GM21723 (cell line): Measurements from ENCODE around the gene YWHAB.

Experiments
- ATAC-seq: cut with Tn5 transposase; IDR thresholded peaks from one replicate; pipeline ENCODE4 v1.9.1; 2021; ENCODE audit warnings: mild to moderate bottlenecking, moderate library complexity; ENCODE audit not compliant: unreplicated experiment

The YWHAB gene

GRCh38 chr20:44911264-44911921 is 25.9 kb downstream of the YWHAB start:
- no peak for ATAC-seq

GRCh38 chr20:44912189-44912588 is 26.7 kb downstream of the YWHAB start:
- ATAC-seq = no peak

- no peak for ATAC-seq
Observed at GRCh38 chr20:44914924-44915323, 29.4 kb downstream of the YWHAB start.

- no peak for ATAC-seq
Observed at GRCh38 chr20:44916586-44916985, 31.1 kb downstream of the YWHAB start.

- no peak for ATAC-seq
Observed at GRCh38 chr20:44917399-44917798, 31.9 kb downstream of the YWHAB start.

GRCh38 chr20:44918342-44918741 is 32.8 kb downstream of the YWHAB start:
- ATAC-seq = no peak

- no peak for ATAC-seq
Observed at GRCh38 chr20:44918761-44919160, 33.3 kb downstream of the YWHAB start.

- no peak for ATAC-seq
Observed at GRCh38 chr20:44921447-44921846, 35.9 kb downstream of the YWHAB start.

GRCh38 chr20:44924541-44924940 is 39.0 kb downstream of the YWHAB start:
- ATAC-seq = no peak

GRCh38 chr20:44928595-44928994 is 43.1 kb downstream of the YWHAB start:
- ATAC-seq = no peak

GRCh38 chr20:44930517-44931168 is 45.1 kb downstream of the YWHAB start:
- no peak for ATAC-seq

GRCh38 chr20:44931911-44932310 is 46.4 kb downstream of the YWHAB start:
- ATAC-seq = no peak

- ATAC-seq = no peak
Observed at GRCh38 chr20:44932916-44933315, 47.4 kb downstream of the YWHAB start.

GRCh38 chr20:44936510-44936909 is 51.0 kb downstream of the YWHAB start:
- ATAC-seq = no peak

- no peak for ATAC-seq
Observed at GRCh38 chr20:44938637-44939036, 53.1 kb downstream of the YWHAB start.

GRCh38 chr20:44941120-44941691 is 55.7 kb downstream of the YWHAB start:
- no peak for ATAC-seq

GRCh38 chr20:44942264-44942973 is 56.9 kb downstream of the YWHAB start:
- no peak for ATAC-seq

- ATAC-seq = no peak
Observed at GRCh38 chr20:44943828-44944227, 58.3 kb downstream of the YWHAB start.

GRCh38 chr20:44945261-44945660 is 59.8 kb downstream of the YWHAB start:
- ATAC-seq = no peak

GRCh38 chr20:44946271-44946852 is 60.9 kb downstream of the YWHAB start:
- ATAC-seq = no peak

- no peak for ATAC-seq
Observed at GRCh38 chr20:44948107-44948506, 62.6 kb downstream of the YWHAB start.
